Epithelial cell of prostate (primary cell): Measurements from ENCODE around the gene TSPO.
"Not testable (repeated sequence)": the region's sequence is repeated elsewhere in the genome, so short reads cannot be mapped to it uniquely, and the experiment has no call there.

Experiments
- DNase-seq: peaks from one replicate; pipeline ENCODE4 v3.0.0-alpha.2; 2011; ENCODE audit warnings: low read depth, low spot score
- H3K27ac ChIP-seq: fragments of 450-650 bp; 2 replicates; pipeline ENCODE4 v1.5.1; 2017; ENCODE audit warnings: mild to moderate bottlenecking

The TSPO gene

GRCh38 chr22:43151251-43152002 lies at the start of gene TSPO:
TSPO (plus strand) TSS chr22:43151559; CDS start chr22:43159239, 7,680 bp downstream.
- peak within 1 kb of the TSS; percentile 90 for H3K27ac ChIP-seq
- no peak for DNase-seq

- DNase-seq, H3K27ac ChIP-seq: not testable (repeated sequence)
These were observed 47.2 kb upstream of the TSPO start for GRCh38 chr22:43104056-43104625.

GRCh38 chr22:43104950-43105349 lies 46.4 kb upstream of the TSPO start:
- not testable (repeated sequence) for DNase-seq, H3K27ac ChIP-seq

- DNase-seq: no peak
- no peak overlapping the region for H3K27ac ChIP-seq
These were observed 45.1 kb upstream of the TSPO start for GRCh38 chr22:43106302-43106701.

- DNase-seq: no peak
- H3K27ac ChIP-seq: no peak overlapping the region
These were observed 41.8 kb upstream of the TSPO start for GRCh38 chr22:43109511-43109910.

GRCh38 chr22:43109921-43110443 lies 41.4 kb upstream of the TSPO start:
- no peak for DNase-seq
- no peak overlapping the region for H3K27ac ChIP-seq

- no peak for DNase-seq
- H3K27ac ChIP-seq: no peak within 1 kb of the TSS
These were observed 40.9 kb upstream of the TSPO start, which contains the start of gene BIK for GRCh38 chr22:43110444-43110926. BIK (plus strand) TSS chr22:43110750; CDS start chr22:43124023, 13,273 bp downstream.

GRCh38 chr22:43110927-43111623 lies 40.3 kb upstream of the TSPO start:
- DNase-seq: no peak
- no peak overlapping the region for H3K27ac ChIP-seq

GRCh38 chr22:43113526-43114251 lies 37.7 kb upstream of the TSPO start:
- no peak for DNase-seq
- no peak overlapping the region for H3K27ac ChIP-seq

GRCh38 chr22:43114958-43115357 lies 36.4 kb upstream of the TSPO start:
- no peak for DNase-seq
- H3K27ac ChIP-seq: no peak overlapping the region

- no peak overlapping the region for H3K27ac ChIP-seq
- DNase-seq: no peak
These were observed 34.4 kb upstream of the TSPO start for GRCh38 chr22:43116932-43117331.

GRCh38 chr22:43118024-43118849 lies 33.1 kb upstream of the TSPO start:
- H3K27ac ChIP-seq: no peak overlapping the region
- no peak for DNase-seq

- H3K27ac ChIP-seq: no peak overlapping the region
- no peak for DNase-seq
These were observed 32.4 kb upstream of the TSPO start for GRCh38 chr22:43118953-43119458.

GRCh38 chr22:43126501-43127165 lies 24.7 kb upstream of the TSPO start:
- DNase-seq: no peak
- H3K27ac ChIP-seq: peak overlapping the region; percentile 87

GRCh38 chr22:43127166-43127908 lies 24.0 kb upstream of the TSPO start:
- no peak for DNase-seq
- H3K27ac ChIP-seq: peak overlapping the region; percentile 87

- H3K27ac ChIP-seq: peak overlapping the region; percentile 87
- DNase-seq: no peak
These were observed 23.2 kb upstream of the TSPO start for GRCh38 chr22:43128116-43128515.

GRCh38 chr22:43128928-43129424 lies 22.4 kb upstream of the TSPO start:
- DNase-seq: no peak
- no peak overlapping the region for H3K27ac ChIP-seq
